ENCODE data around the gene MUSK. TPM values are rescaled to one million over a fixed set of nuclear protein-coding genes. Genes with fewer than 3 reads are reported as not detected.

The MUSK gene
- total RNA-seq, 2 experiments from 2014 or later = not detected

DNA sequence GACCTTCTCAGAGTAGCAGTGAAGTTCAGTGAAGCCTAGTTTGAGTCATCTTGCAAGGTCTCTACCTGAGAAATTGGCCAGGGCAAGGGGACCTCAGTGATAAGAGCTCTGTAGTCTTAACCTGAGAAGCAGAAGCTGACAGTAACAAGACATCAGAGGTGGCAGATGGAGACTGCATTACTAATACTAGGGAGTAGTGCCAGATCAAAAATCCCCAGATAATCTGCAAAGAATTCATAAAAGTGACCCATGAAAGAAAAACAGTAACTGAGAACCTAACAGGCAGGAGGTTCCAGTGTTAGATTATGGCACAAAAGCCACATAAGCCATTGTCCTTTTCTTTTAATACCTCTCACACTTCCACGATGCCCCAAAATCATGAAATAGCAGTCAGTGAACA is 175.5 kb downstream of the MUSK start:
- POLR2A ChIA-PET = no interaction called here
- CTCF ChIA-PET = no interaction called here

DNA sequence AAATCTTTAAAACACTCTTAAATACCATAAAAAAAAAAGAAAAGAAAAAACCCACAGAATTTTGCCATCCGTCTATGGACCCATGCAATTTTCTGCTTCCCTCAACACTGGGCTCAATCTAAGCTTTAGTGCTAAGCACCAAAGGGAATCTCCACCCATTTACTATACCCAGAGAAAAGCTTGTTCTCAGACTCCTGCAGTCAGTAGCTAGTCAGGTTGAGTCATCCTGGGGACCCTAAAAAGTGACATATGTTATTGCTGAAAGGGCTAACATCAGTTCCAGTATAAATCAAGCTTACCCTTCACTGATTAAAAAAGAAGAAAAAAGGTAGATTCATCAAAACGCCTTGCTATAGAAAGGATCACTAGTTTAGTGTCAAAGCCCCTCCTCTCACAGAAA is 177.6 kb downstream of the MUSK start:
- ChIA-PET POLR2A (no interaction called here), CTCF (no interaction called here)

GRCh38 chr9:110847671-110848070 is 179.1 kb downstream of the MUSK start:
- CTCF ChIA-PET = no interaction called here
- POLR2A ChIA-PET = no interaction called here

- POLR2A ChIA-PET = no interaction called here
- CTCF ChIA-PET = no interaction called here
Observed at GRCh38 chr9:110850401-110851135, 182.0 kb downstream of the MUSK start.

Other genes with a start within 250 kb of the MUSK start
- gene SVEP1, start 89.0 kb upstream of the MUSK start, total RNA-seq = not detected